NB4 (cell line): ENCODE data around the gene CARMIL1.

Experiments used
- CTCF ChIP-seq: IDR thresholded peaks from one replicate; pipeline ENCODE4 v1.5.1; 2012; ENCODE audit warnings: low read depth, low read length
- POLR2A ChIP-seq: IDR thresholded peaks from 2 replicates; pipeline ENCODE4 v1.6.1; 2011; ENCODE audit warnings: mild to moderate bottlenecking; ENCODE audit not compliant: insufficient read length; ENCODE audit errors: extremely low read depth

- TF ChIP-seq POLR2A (no peak), CTCF (no peak)
Observed at GRCh38 chr6:25417046-25417605, 138.0 kb downstream of the CARMIL1 start.
